Ishikawa (cell line): ENCODE results near the gene DYNLL2.

Source experiments
- CEBPB ChIP-seq: IDR thresholded peaks from 2 replicates; pipeline ENCODE4 v1.6.1; 2012
- CREB1 ChIP-seq: IDR thresholded peaks from 2 replicates; pipeline ENCODE4 v1.6.1; 2012; ENCODE audit warnings: low read depth
- EGR1 ChIP-seq: IDR thresholded peaks from 2 replicates; pipeline ENCODE4 v1.6.1; 2012
- EP300 ChIP-seq: IDR thresholded peaks from 2 replicates; pipeline ENCODE4 v1.6.1; 2012; ENCODE audit warnings: borderline replicate concordance
- FOXM1 ChIP-seq: IDR thresholded peaks from 2 replicates; pipeline ENCODE4 v1.6.1; 2012; ENCODE audit warnings: low read depth, borderline replicate concordance
- MAX ChIP-seq: IDR thresholded peaks from 2 replicates; pipeline ENCODE4 v1.6.1; 2012
- NFIC ChIP-seq: IDR thresholded peaks from 2 replicates; pipeline ENCODE4 v1.6.1; 2012
- RAD21 ChIP-seq: IDR thresholded peaks from 2 replicates; pipeline ENCODE4 v1.6.1; 2012; ENCODE audit warnings: low read depth
- TAF1 ChIP-seq: IDR thresholded peaks from 2 replicates; pipeline ENCODE4 v1.6.1; 2012; ENCODE audit warnings: low read depth, mild to moderate bottlenecking
- TCF12 ChIP-seq: IDR thresholded peaks from 2 replicates; pipeline ENCODE4 v1.6.1; 2012; ENCODE audit warnings: low read depth
- TEAD4 ChIP-seq: IDR thresholded peaks from 2 replicates; pipeline ENCODE4 v1.6.1; 2012
- YY1 ChIP-seq: IDR thresholded peaks from 2 replicates; pipeline ENCODE4 v1.6.1; 2012; ENCODE audit warnings: low read depth
- ZBTB7A ChIP-seq: IDR thresholded peaks from 2 replicates; pipeline ENCODE4 v1.6.1; 2012; ENCODE audit warnings: low read depth
- TF ChIP-seq, protein P1 (sequence below): IDR thresholded peaks from 2 replicates; pipeline ENCODE4 v1.6.1; 2012
- TF ChIP-seq, protein P2 (sequence below): IDR thresholded peaks from 2 replicates; pipeline ENCODE4 v1.6.1; 2012; ENCODE audit warnings: low read depth, mild to moderate bottlenecking

DYNLL2 gene

DNA sequence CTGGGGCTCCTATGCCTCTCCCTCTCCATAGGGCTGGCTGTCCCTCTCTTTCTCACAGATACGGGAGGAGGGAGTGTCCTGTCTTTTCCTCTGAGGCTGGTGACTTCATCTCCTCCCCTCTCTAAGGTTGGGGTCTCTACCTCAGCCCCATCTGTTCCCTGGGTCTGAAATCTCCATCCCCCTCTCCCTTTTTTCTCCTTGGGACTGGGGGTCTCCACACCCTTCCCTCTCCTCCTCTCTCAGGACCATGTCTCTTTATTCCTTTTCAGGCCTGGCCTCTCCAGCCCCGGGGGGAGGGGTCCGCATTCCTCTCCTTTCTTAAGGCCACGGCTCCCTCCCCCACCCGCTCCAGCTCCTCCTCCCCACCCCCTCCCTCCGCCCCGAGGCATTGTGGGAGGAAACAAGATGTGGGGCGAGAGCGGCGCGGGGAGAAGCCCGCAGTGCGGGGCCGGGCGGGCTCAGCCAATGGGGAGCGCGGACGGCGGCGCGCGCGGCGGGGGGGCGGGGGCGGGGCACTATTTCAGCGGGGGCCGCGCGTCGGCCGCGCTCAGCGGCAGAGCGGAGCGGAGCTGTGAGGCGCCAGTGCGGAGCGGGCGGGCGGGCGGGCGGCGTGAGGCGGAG lies at the start of gene DYNLL2:
Gene DYNLL2 (plus strand): TSS at position 550 of the 621 bp plus-strand sequence. CDS start 3,672 bp downstream, outside the sequence.
- TF ChIP-seq TAF1 (peak; percentile 74; the same call in 1 of the 2 replicates), TCF12 (no peak)

DNA sequence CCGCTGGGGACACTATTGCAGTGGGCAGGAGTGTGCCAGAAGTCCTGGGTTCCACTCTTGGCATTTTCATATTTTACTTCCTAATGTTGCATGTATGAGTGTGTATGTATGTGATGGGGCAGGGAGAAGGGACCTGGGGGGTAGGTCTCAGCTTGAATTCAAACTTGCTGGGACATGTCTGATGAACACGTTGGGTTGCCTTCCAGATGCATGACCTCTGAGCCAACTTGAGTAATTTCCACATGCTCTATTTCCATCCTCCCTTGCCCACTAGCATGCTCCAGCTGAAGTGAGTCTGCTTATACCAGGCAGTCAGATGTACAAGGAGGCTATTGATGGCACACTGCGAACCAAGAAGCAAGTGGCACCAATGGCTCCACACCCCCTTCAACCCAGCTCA lies 43.2 kb upstream of the DYNLL2 start:
- TF ChIP-seq TAF1 (no peak), CREB1 (no peak), RAD21 (no peak), TCF12 (no peak), NFIC (no peak), MAX (no peak)

- no peak for TF ChIP-seq RAD21
- no peak for TF ChIP-seq FOXM1
- TF ChIP-seq ZBTB7A, result no peak
Measured at GRCh38 chr17:58040386-58040785, 42.8 kb upstream of the DYNLL2 start.

- no peak for TF ChIP-seq EGR1
- TF ChIP-seq, protein P1, sequence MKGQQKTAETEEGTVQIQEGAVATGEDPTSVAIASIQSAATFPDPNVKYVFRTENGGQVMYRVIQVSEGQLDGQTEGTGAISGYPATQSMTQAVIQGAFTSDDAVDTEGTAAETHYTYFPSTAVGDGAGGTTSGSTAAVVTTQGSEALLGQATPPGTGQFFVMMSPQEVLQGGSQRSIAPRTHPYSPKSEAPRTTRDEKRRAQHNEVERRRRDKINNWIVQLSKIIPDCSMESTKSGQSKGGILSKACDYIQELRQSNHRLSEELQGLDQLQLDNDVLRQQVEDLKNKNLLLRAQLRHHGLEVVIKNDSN, result no peak
- no peak for TF ChIP-seq MAX
- no peak for TF ChIP-seq RAD21
- TF ChIP-seq, protein P2, sequence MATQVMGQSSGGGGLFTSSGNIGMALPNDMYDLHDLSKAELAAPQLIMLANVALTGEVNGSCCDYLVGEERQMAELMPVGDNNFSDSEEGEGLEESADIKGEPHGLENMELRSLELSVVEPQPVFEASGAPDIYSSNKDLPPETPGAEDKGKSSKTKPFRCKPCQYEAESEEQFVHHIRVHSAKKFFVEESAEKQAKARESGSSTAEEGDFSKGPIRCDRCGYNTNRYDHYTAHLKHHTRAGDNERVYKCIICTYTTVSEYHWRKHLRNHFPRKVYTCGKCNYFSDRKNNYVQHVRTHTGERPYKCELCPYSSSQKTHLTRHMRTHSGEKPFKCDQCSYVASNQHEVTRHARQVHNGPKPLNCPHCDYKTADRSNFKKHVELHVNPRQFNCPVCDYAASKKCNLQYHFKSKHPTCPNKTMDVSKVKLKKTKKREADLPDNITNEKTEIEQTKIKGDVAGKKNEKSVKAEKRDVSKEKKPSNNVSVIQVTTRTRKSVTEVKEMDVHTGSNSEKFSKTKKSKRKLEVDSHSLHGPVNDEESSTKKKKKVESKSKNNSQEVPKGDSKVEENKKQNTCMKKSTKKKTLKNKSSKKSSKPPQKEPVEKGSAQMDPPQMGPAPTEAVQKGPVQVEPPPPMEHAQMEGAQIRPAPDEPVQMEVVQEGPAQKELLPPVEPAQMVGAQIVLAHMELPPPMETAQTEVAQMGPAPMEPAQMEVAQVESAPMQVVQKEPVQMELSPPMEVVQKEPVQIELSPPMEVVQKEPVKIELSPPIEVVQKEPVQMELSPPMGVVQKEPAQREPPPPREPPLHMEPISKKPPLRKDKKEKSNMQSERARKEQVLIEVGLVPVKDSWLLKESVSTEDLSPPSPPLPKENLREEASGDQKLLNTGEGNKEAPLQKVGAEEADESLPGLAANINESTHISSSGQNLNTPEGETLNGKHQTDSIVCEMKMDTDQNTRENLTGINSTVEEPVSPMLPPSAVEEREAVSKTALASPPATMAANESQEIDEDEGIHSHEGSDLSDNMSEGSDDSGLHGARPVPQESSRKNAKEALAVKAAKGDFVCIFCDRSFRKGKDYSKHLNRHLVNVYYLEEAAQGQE, result no peak
Measured at GRCh38 chr17:58041161-58041560, 42.1 kb upstream of the DYNLL2 start.

DNA sequence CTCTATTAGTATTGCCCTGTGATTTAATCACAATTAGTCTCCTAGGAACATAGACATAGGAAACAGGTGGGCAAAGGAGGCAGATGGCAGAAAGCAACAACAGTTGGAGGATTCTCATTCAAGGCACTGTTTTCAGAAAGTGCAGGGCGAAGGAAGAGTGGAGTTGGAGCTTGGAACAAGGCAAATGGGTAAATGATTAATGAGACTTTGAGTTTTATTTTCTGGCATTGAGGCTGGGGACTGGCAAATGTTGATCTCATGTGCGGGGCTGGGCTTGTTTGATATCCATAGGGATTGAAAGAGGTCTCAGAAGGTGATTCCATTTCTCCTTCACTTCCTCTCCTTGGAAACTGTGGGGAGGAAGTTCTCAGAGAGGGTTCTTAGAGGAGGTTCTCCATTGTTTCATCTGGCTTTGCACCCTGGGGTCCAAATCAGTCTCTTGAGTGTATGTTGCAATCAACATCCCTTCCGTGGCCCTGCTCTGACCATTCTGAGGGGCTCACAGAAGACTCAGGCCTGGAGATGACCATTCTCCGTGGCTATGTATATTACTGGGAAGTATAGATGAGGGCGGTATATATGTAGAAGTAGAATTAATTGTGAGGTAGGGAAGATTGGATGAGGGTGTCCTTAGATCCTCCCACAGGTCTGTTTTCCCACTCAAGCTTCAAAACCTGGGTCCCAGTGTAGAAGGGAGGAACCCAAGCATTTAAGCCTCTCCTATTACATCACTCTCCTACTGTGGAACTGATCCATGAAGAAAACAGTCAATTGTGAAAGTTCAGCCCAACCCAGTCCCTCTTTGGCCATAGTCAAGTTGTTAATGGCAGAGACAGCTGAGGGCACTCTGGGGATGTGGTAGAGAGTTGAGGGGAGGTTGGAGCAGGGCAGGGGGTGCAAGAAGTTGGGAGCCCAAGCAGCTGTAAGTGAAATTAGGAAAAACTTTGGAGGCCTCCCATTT lies 39.7 kb upstream of the DYNLL2 start:
- TF ChIP-seq CEBPB, result no peak
- no peak for TF ChIP-seq RAD21
- TF ChIP-seq TCF12, result no peak
- no peak for TF ChIP-seq NFIC
- TF ChIP-seq FOXM1, result no peak
- no peak for TF ChIP-seq EP300
- TF ChIP-seq ZBTB7A, result no peak
- TF ChIP-seq TEAD4, result no peak
- no peak for TF ChIP-seq YY1
- no peak for TF ChIP-seq TAF1
- TF ChIP-seq, protein P2, result no peak

- TF ChIP-seq TEAD4 (no peak), ZBTB7A (no peak), YY1 (no peak), RAD21 (no peak), NFIC (no peak), CREB1 (no peak), FOXM1 (no peak), TAF1 (no peak), CEBPB (no peak), EGR1 (no peak)
- TF ChIP-seq, protein P2, result no peak
Measured at GRCh38 chr17:58046239-58047094, 36.8 kb upstream of the DYNLL2 start.
